ENCODE measurements around the gene KLHDC8A. TPM values are rescaled to one million over a fixed set of nuclear protein-coding genes. Genes with fewer than 3 reads are reported as not detected.

KLHDC8A gene
- total RNA-seq, 1 experiment from 2014 or later = 0.49 TPM

DNA sequence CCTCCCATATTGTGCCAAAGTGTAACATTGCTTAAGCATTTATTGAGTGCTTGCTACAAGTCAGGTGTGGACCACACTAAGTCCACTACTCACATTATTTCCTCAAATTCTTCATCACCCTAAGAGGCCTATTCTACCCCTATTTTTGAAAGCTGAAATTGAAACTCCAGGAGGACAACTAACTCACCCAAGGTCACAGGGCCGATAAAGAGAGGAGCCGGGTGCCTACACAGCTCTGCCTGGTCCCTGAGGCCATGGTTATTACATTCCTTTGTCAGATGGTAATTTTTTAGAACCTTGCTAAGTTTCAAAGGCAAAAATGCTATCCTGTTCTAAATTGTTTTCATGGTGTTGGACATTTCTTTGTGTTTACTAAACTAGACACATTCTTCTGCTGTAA, 24.2 kb upstream of the KLHDC8A start:
- Histone ChIP-seq H3K4me3 (replicated peaks in 1 of 2; ENCODE audit: low read depth in 1 of 2, low read length in 2 of 2) (no peak overlapping the region), H3K9ac (ENCODE audit: low read length) (no peak overlapping the region), H3K4me1 (ENCODE audit: control insufficient read depth in 1 of 2, insufficient read depth in 2 of 2, low read length in 2 of 2) (peaks cover 12 to 16% of the 10 kb centered on the region in 2 experiments), H3K79me2 (ENCODE audit: insufficient read depth, low read length) (no peaks in the 10 kb centered on the region), H2AFZ (ENCODE audit: low read depth, low read length, poor library complexity, severe bottlenecking) (no peak overlapping the region), H3K27ac (ENCODE audit: low read depth, low read length) (no peak overlapping the region), H3K9me3 (ENCODE audit: control insufficient read depth in 1 of 2, insufficient read depth in 1 of 2, low read depth in 1 of 2, low read length in 2 of 2) (no peaks in the 10 kb centered on the region), H4K20me1 (ENCODE audit: insufficient read depth) (no peaks in the 10 kb centered on the region), H3K4me2 (ENCODE audit: low read length) (no peak overlapping the region), H3K9me2 (ENCODE audit: insufficient read depth) (no peaks in the 10 kb centered on the region), H3K36me3 (ENCODE audit: control insufficient read depth in 1 of 2, insufficient read depth in 2 of 2, low read length in 2 of 2) (no peaks in the 10 kb centered on the region), H3K27me3 (ENCODE audit: insufficient read depth, low read length) (no peaks in the 10 kb centered on the region)
- ChIA-PET RAD21 (ENCODE audit: low non-redundant PET in 1 of 2, low total read pairs in 2 of 2, uncharacterized antibody in 2 of 2, unreplicated experiment in 2 of 2) (no interaction called here), CTCF (no interaction called here), POLR2A (no interaction called here)
- BruUV-seq (replicated peaks) = no TSS peak
- ATAC-seq = no peak
- DNase-seq (ENCODE audit: low read depth, low spot score) = no peak
- TF ChIP-seq CEBPB (IDR thresholded peaks at IDR 0.05; ENCODE audit: low read depth) (no peak), TCF7L2 (IDR thresholded peaks at IDR 0.05; ENCODE audit: borderline replicate concordance, extremely low read depth, insufficient read depth, insufficient read length) (no peak), RAD21 (IDR thresholded peaks at IDR 0.05; ENCODE audit: low read depth) (no peak), SRF (IDR thresholded peaks at IDR 0.05; ENCODE audit: low read depth) (no peak), YY1 (IDR thresholded peaks at IDR 0.05; ENCODE audit: extremely low read depth, insufficient replicate concordance, low read depth, low read length) (no peak), CBX3 (IDR thresholded peaks at IDR 0.05; ENCODE audit: low read depth) (no peak), ELF1 (IDR thresholded peaks at IDR 0.05; ENCODE audit: borderline replicate concordance, low read depth) (no peak), JUND (IDR thresholded peaks at IDR 0.05) (no peak), POLR2A (IDR thresholded peaks at IDR 0.05; ENCODE audit: borderline replicate concordance, extremely low read depth, insufficient read depth, insufficient read length) (no peak)
- TF ChIP-seq, protein P1, sequence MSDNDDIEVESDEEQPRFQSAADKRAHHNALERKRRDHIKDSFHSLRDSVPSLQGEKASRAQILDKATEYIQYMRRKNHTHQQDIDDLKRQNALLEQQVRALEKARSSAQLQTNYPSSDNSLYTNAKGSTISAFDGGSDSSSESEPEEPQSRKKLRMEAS (IDR thresholded peaks at IDR 0.05) = no peak
- TF ChIP-seq, protein P2, sequence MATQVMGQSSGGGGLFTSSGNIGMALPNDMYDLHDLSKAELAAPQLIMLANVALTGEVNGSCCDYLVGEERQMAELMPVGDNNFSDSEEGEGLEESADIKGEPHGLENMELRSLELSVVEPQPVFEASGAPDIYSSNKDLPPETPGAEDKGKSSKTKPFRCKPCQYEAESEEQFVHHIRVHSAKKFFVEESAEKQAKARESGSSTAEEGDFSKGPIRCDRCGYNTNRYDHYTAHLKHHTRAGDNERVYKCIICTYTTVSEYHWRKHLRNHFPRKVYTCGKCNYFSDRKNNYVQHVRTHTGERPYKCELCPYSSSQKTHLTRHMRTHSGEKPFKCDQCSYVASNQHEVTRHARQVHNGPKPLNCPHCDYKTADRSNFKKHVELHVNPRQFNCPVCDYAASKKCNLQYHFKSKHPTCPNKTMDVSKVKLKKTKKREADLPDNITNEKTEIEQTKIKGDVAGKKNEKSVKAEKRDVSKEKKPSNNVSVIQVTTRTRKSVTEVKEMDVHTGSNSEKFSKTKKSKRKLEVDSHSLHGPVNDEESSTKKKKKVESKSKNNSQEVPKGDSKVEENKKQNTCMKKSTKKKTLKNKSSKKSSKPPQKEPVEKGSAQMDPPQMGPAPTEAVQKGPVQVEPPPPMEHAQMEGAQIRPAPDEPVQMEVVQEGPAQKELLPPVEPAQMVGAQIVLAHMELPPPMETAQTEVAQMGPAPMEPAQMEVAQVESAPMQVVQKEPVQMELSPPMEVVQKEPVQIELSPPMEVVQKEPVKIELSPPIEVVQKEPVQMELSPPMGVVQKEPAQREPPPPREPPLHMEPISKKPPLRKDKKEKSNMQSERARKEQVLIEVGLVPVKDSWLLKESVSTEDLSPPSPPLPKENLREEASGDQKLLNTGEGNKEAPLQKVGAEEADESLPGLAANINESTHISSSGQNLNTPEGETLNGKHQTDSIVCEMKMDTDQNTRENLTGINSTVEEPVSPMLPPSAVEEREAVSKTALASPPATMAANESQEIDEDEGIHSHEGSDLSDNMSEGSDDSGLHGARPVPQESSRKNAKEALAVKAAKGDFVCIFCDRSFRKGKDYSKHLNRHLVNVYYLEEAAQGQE (IDR thresholded peaks at IDR 0.05; ENCODE audit: low read depth) = no peak
- intact Hi-C loops (cut with micrococcal nuclease) = no loop called here
